Measurements from ENCODE around the gene TMIGD3. TPM values are rescaled to one million over a fixed set of nuclear protein-coding genes. Genes with fewer than 3 reads are reported as not detected.

TMIGD3 gene
- total and polyA plus RNA-seq, 4 experiments from 2014 or later = not detected

- H3K4me1 Mint-ChIP-seq = peaks cover 44 to 81% (median 59%) of the 10 kb centered on the region in 4 donors
- H3K4me3 ChIP-seq (ENCODE audit: low read length in 2 of 2) = peak overlapping the region in 1 of 2 donors; percentile 96
- H3K4me1 ChIP-seq (ENCODE audit: insufficient read depth, low read length) = peaks cover 58% of the 10 kb centered on the region
- H3K27ac Mint-ChIP-seq = peak overlapping the region; percentile 76 to 100 (median 94)
- H3K36me3 ChIP-seq (ENCODE audit: insufficient read depth, low read length) = peaks cover 48% of the 10 kb centered on the region
- H3K4me3 Mint-ChIP-seq = peak overlapping the region; percentile 98 to 100 (median 99)
- CTCF ChIA-PET (ENCODE audit: partially characterized antibody) = interaction anchor here (0.8 to 5.5 kb wide), 11 partner anchors 9 to 249 kb away, joined by 3 to 44 read pairs (median 5); partner anchors contain the start of gene C1orf162
- no peaks in the 10 kb centered on the region for H3K9me3 Mint-ChIP-seq
- POLR2A ChIA-PET (ENCODE audit: partially characterized antibody) = interaction anchor here (0.7 to 8.1 kb wide), 10 partner anchors 22 to 249 kb away, joined by 3 to 164 read pairs (median 5); partner anchors contain the start of genes C1orf162 and RAP1A
- intact Hi-C loops (cut with micrococcal nuclease) = no loop called here
- H3K9me3 ChIP-seq (ENCODE audit: control insufficient read depth in 1 of 2, low read length in 2 of 2) = no peaks in the 10 kb centered on the region
- H3K36me3 Mint-ChIP-seq = peaks cover 50 to 83% of the 10 kb centered on the region in 2 donors
- no peaks in the 10 kb centered on the region for H3K27me3 ChIP-seq (ENCODE audit: insufficient read depth, low read length)
- H3K27me3 Mint-ChIP-seq = no peaks in the 10 kb centered on the region
- no peak for DNase-seq
- H3K27ac ChIP-seq (ENCODE audit: low read depth, low read length) = peak overlapping the region; percentile 91
Measured at GRCh38 chr1:111446967-111447892, 56.2 kb downstream of the TMIGD3 start.

- H3K27me3 ChIP-seq (ENCODE audit: insufficient read depth, low read length) = no peaks in the 10 kb centered on the region
- no peak for DNase-seq
- intact Hi-C loops (cut with micrococcal nuclease) = no loop called here
- H3K9me3 ChIP-seq (ENCODE audit: control insufficient read depth in 1 of 2, low read length in 2 of 2) = no peaks in the 10 kb centered on the region
- H3K36me3 Mint-ChIP-seq = peaks cover 52 to 85% of the 10 kb centered on the region in 2 donors
- H3K36me3 ChIP-seq (ENCODE audit: insufficient read depth, low read length) = peaks cover 54% of the 10 kb centered on the region
- peak overlapping the region in 1 of 2 donors; percentile 10 for H3K4me3 ChIP-seq (ENCODE audit: low read length in 2 of 2)
- ChIA-PET POLR2A (ENCODE audit: partially characterized antibody) (interaction anchor here (0.7 to 8.1 kb wide), 4 partner anchors 22 to 144 kb away, joined by 5 to 164 read pairs (median 26); partner anchors contain the start of gene C1orf162), CTCF (ENCODE audit: partially characterized antibody) (interaction anchor here (1.1 to 1.5 kb wide), 2 partner anchors 9 to 45 kb away, joined by 3 to 6 read pairs; no protein-coding TSS in a partner anchor)
- peaks cover 41 to 81% (median 60%) of the 10 kb centered on the region in 4 donors for H3K4me1 Mint-ChIP-seq
- peak overlapping the region in 6 of 8 donors; percentile 39 to 100 (median 98) for H3K4me3 Mint-ChIP-seq
- no peaks in the 10 kb centered on the region for H3K27me3 Mint-ChIP-seq
- H3K9me3 Mint-ChIP-seq = no peaks in the 10 kb centered on the region
- H3K27ac ChIP-seq (ENCODE audit: low read depth, low read length) = no peak overlapping the region
- H3K4me1 ChIP-seq (ENCODE audit: insufficient read depth, low read length) = peaks cover 57% of the 10 kb centered on the region
- H3K27ac Mint-ChIP-seq = peak overlapping the region; percentile 10 to 100 (median 94)
Measured at GRCh38 chr1:111446546-111446945, 56.9 kb downstream of the TMIGD3 start.

GRCh38 chr1:111444031-111444430 is 59.4 kb downstream of the TMIGD3 start:
- Mint-ChIP-seq H3K27ac (peak overlapping the region in 5 of 7 donors; percentile 11 to 81 (median 26)), H3K4me1 (peaks cover 32 to 64% (median 45%) of the 10 kb centered on the region in 4 donors), H3K27me3 (no peaks in the 10 kb centered on the region), H3K9me3 (no peaks in the 10 kb centered on the region), H3K4me3 (no peak overlapping the region), H3K36me3 (peaks cover 58 to 89% of the 10 kb centered on the region in 2 donors)
- no peaks in the 10 kb centered on the region for H3K27me3 ChIP-seq (ENCODE audit: insufficient read depth, low read length)
- no peak overlapping the region for H3K27ac ChIP-seq (ENCODE audit: low read depth, low read length)
- H3K36me3 ChIP-seq (ENCODE audit: insufficient read depth, low read length) = peaks cover 67% of the 10 kb centered on the region
- H3K9me3 ChIP-seq (ENCODE audit: control insufficient read depth in 1 of 2, low read length in 2 of 2) = no peaks in the 10 kb centered on the region
- DNase-seq = no peak
- peaks cover 44% of the 10 kb centered on the region for H3K4me1 ChIP-seq (ENCODE audit: insufficient read depth, low read length)
- intact Hi-C loops (cut with micrococcal nuclease) = no loop called here
- CTCF ChIA-PET (ENCODE audit: partially characterized antibody) = interaction anchor here (1.0 to 1.6 kb wide), 3 partner anchors 37 to 240 kb away, joined by 3 to 5 read pairs (median 3); no protein-coding TSS in a partner anchor
- no peak overlapping the region for H3K4me3 ChIP-seq (ENCODE audit: low read length in 2 of 2)
- POLR2A ChIA-PET (ENCODE audit: partially characterized antibody) = interaction anchor here (0.7 kb wide), 1 partner anchor 27 kb away, joined by 3 read pairs; no protein-coding TSS in a partner anchor

- H3K27me3 Mint-ChIP-seq = no peaks in the 10 kb centered on the region
- H3K36me3 Mint-ChIP-seq = peaks cover 65 to 90% of the 10 kb centered on the region in 2 donors
- ChIA-PET POLR2A (ENCODE audit: partially characterized antibody) (interaction anchor here (0.7 to 2.6 kb wide), 5 partner anchors 11 to 244 kb away, joined by 3 to 10 read pairs (median 4); no protein-coding TSS in a partner anchor), CTCF (ENCODE audit: partially characterized antibody) (interaction anchor here (0.6 to 4.4 kb wide), 16 partner anchors 11 to 412 kb away, joined by 3 to 23 read pairs (median 3); no protein-coding TSS in a partner anchor)
- intact Hi-C loops (cut with micrococcal nuclease) = no loop called here
- peak overlapping the region in 5 of 7 donors; percentile 11 to 82 (median 74) for H3K27ac Mint-ChIP-seq
- Histone ChIP-seq H3K27ac (ENCODE audit: low read depth, low read length) (no peak overlapping the region), H3K4me3 (ENCODE audit: low read length in 2 of 2) (no peak overlapping the region), H3K36me3 (ENCODE audit: insufficient read depth, low read length) (peaks cover 80% of the 10 kb centered on the region), H3K27me3 (ENCODE audit: insufficient read depth, low read length) (no peaks in the 10 kb centered on the region), H3K4me1 (ENCODE audit: insufficient read depth, low read length) (peaks cover 33% of the 10 kb centered on the region), H3K9me3 (ENCODE audit: control insufficient read depth in 1 of 2, low read length in 2 of 2) (no peaks in the 10 kb centered on the region)
- peaks cover 23 to 52% (median 34%) of the 10 kb centered on the region in 4 donors for H3K4me1 Mint-ChIP-seq
- no peak for DNase-seq
- H3K4me3 Mint-ChIP-seq = no peak overlapping the region
- H3K9me3 Mint-ChIP-seq = no peaks in the 10 kb centered on the region
Measured at GRCh38 chr1:111442457-111442856, 61.0 kb downstream of the TMIGD3 start.

GRCh38 chr1:111441573-111442192 is 61.8 kb downstream of the TMIGD3 start:
- Histone ChIP-seq H3K36me3 (ENCODE audit: insufficient read depth, low read length) (peaks cover 80% of the 10 kb centered on the region), H3K4me1 (ENCODE audit: insufficient read depth, low read length) (peaks cover 26% of the 10 kb centered on the region), H3K9me3 (ENCODE audit: control insufficient read depth in 1 of 2, low read length in 2 of 2) (no peaks in the 10 kb centered on the region), H3K27me3 (ENCODE audit: insufficient read depth, low read length) (no peaks in the 10 kb centered on the region), H3K27ac (ENCODE audit: low read depth, low read length) (peak overlapping the region; percentile 12), H3K4me3 (ENCODE audit: low read length in 2 of 2) (no peak overlapping the region)
- Mint-ChIP-seq H3K27ac (peak overlapping the region; percentile 68 to 82 (median 77)), H3K4me1 (peaks cover 16 to 44% (median 27%) of the 10 kb centered on the region in 4 donors), H3K9me3 (no peaks in the 10 kb centered on the region), H3K4me3 (no peak overlapping the region), H3K36me3 (peaks cover 65 to 88% of the 10 kb centered on the region in 2 donors), H3K27me3 (no peaks in the 10 kb centered on the region)
- ChIA-PET POLR2A (ENCODE audit: partially characterized antibody) (interaction anchor here (0.7 to 2.6 kb wide), 6 partner anchors 12 to 254 kb away, joined by 3 to 10 read pairs (median 4); no protein-coding TSS in a partner anchor), CTCF (ENCODE audit: partially characterized antibody) (interaction anchor here (0.6 to 4.4 kb wide), 12 partner anchors 14 to 412 kb away, joined by 3 to 23 read pairs (median 3); partner anchors contain the start of gene OVGP1)
- DNase-seq = peak; percentile 62 to 72 (median 64)
- intact Hi-C loops (cut with micrococcal nuclease) = loop anchor here (1.0 to 2.0 kb wide), 5 partner anchors 35 to 328 kb away; no protein-coding TSS in a partner anchor

GRCh38 chr1:111439461-111440351 is 63.7 kb downstream of the TMIGD3 start:
- Mint-ChIP-seq H3K9me3 (no peaks in the 10 kb centered on the region), H3K27me3 (no peaks in the 10 kb centered on the region), H3K27ac (peak overlapping the region in 5 of 7 donors; percentile 4 to 56 (median 12)), H3K4me3 (no peak overlapping the region), H3K36me3 (peaks cover 56 to 72% of the 10 kb centered on the region in 2 donors), H3K4me1 (peaks cover 7 to 27% (median 19%) of the 10 kb centered on the region in 4 donors)
- H3K9me3 ChIP-seq (ENCODE audit: control insufficient read depth in 1 of 2, low read length in 2 of 2) = no peaks in the 10 kb centered on the region
- no peak overlapping the region for H3K27ac ChIP-seq (ENCODE audit: low read depth, low read length)
- intact Hi-C loops (cut with micrococcal nuclease) = loop anchor here (2.0 kb wide), 2 partner anchors 33 to 243 kb away; no protein-coding TSS in a partner anchor
- POLR2A ChIA-PET (ENCODE audit: partially characterized antibody) = interaction anchor here (0.7 to 1.6 kb wide), 3 partner anchors 9 to 11 kb away, joined by 3 to 5 read pairs (median 3); partner anchors contain the start of genes ATP5PB and WDR77
- H3K4me1 ChIP-seq (ENCODE audit: insufficient read depth, low read length) = peaks cover 11% of the 10 kb centered on the region
- no peak overlapping the region for H3K4me3 ChIP-seq (ENCODE audit: low read length in 2 of 2)
- CTCF ChIA-PET (ENCODE audit: partially characterized antibody) = interaction anchor here (0.6 to 4.9 kb wide), 8 partner anchors 9 to 409 kb away, joined by 3 to 23 read pairs (median 5); partner anchors contain the start of genes ATP5PB, OVGP1 and WDR77
- H3K36me3 ChIP-seq (ENCODE audit: insufficient read depth, low read length) = peaks cover 66% of the 10 kb centered on the region
- no peak for DNase-seq
- H3K27me3 ChIP-seq (ENCODE audit: insufficient read depth, low read length) = no peaks in the 10 kb centered on the region
